Inferior parietal cortex (tissue), 1 donor: ENCODE results near the gene ZNF185.

Source experiments
- DNase-seq: peaks from one replicate; pipeline ENCODE4 v3.0.0-alpha.2; 2016; ENCODE audit errors: extremely low spot score

Gene ZNF185

GRCh38 chrX:152917656-152918579, 20.1 kb downstream of the ZNF185 start:
- DNase-seq, result no peak

- DNase-seq, result no peak
These were observed 20.8 kb downstream of the ZNF185 start for GRCh38 chrX:152918707-152919106.

- no peak for DNase-seq
These were observed 25.7 kb downstream of the ZNF185 start for GRCh38 chrX:152923599-152923998.

- DNase-seq, result no peak
These were observed 28.0 kb downstream of the ZNF185 start for GRCh38 chrX:152925835-152926234.

- peak; percentile 57 for DNase-seq
These were observed 28.4 kb downstream of the ZNF185 start for GRCh38 chrX:152926279-152926678.

GRCh38 chrX:152926923-152927322, 29.1 kb downstream of the ZNF185 start:
- DNase-seq, result no peak

- no peak for DNase-seq
These were observed 30.2 kb downstream of the ZNF185 start for GRCh38 chrX:152927858-152928760.

- DNase-seq, result no peak
These were observed 31.0 kb downstream of the ZNF185 start for GRCh38 chrX:152928761-152929400.

GRCh38 chrX:152929898-152930297, 32.0 kb downstream of the ZNF185 start:
- no peak for DNase-seq

- no peak for DNase-seq
These were observed 32.6 kb downstream of the ZNF185 start for GRCh38 chrX:152930516-152930915.

GRCh38 chrX:152932144-152932543, 34.3 kb downstream of the ZNF185 start:
- DNase-seq, result no peak

- no peak for DNase-seq
These were observed 34.8 kb downstream of the ZNF185 start for GRCh38 chrX:152932598-152933175.

- DNase-seq, result no peak
These were observed 38.4 kb downstream of the ZNF185 start for GRCh38 chrX:152936306-152936705.

GRCh38 chrX:152937236-152937635, 39.4 kb downstream of the ZNF185 start:
- no peak for DNase-seq

- peak; percentile 91 for DNase-seq
These were observed 43.6 kb downstream of the ZNF185 start for GRCh38 chrX:152941328-152942076.

GRCh38 chrX:152942077-152942442, 44.2 kb downstream of the ZNF185 start:
- DNase-seq, result no peak

GRCh38 chrX:152943826-152944225, 46.0 kb downstream of the ZNF185 start:
- no peak for DNase-seq

GRCh38 chrX:152945021-152945979, 47.4 kb downstream of the ZNF185 start:
- DNase-seq, result no peak

- no peak for DNase-seq
These were observed 48.8 kb downstream of the ZNF185 start for GRCh38 chrX:152946681-152947080.
